ENCODE measurements around the gene SYNGR2.

SYNGR2 gene

GRCh38 chr17:78168242-78168902 lies at the start of gene SYNGR2:
TSS of gene SYNGR2 (plus strand) at chr17:78168581. CDS start at chr17:78168617, 36 bp downstream.
- FAIRE-seq (no peak), DNase-seq (ENCODE audit: insufficient read length, low spot score) (peak; percentile 95)
- TF ChIP-seq CTCF (IDR thresholded peaks at IDR 0.05; ENCODE audit: insufficient read depth, missing control alignments) = no peak

- DNase-seq (ENCODE audit: insufficient read length, low spot score) (no peak), FAIRE-seq (no peak)
- no peak for TF ChIP-seq CTCF (IDR thresholded peaks at IDR 0.05; ENCODE audit: insufficient read depth, missing control alignments)
Measured at GRCh38 chr17:78118801-78119241, 49.6 kb upstream of the SYNGR2 start.

GRCh38 chr17:78120537-78120936 lies 47.8 kb upstream of the SYNGR2 start:
- no peak for TF ChIP-seq CTCF (IDR thresholded peaks at IDR 0.05; ENCODE audit: insufficient read depth, missing control alignments)
- no peak for DNase-seq (ENCODE audit: insufficient read length, low spot score)
- FAIRE-seq = no peak

GRCh38 chr17:78120971-78121800 lies 47.2 kb upstream of the SYNGR2 start:
- DNase-seq (ENCODE audit: insufficient read length, low spot score) (no peak), FAIRE-seq (no peak)
- no peak for TF ChIP-seq CTCF (IDR thresholded peaks at IDR 0.05; ENCODE audit: insufficient read depth, missing control alignments)

GRCh38 chr17:78121801-78122215 lies 46.6 kb upstream of the SYNGR2 start:
- no peak for TF ChIP-seq CTCF (IDR thresholded peaks at IDR 0.05; ENCODE audit: insufficient read depth, missing control alignments)
- DNase-seq (ENCODE audit: insufficient read length, low spot score) (no peak), FAIRE-seq (no peak)

- no peak for FAIRE-seq
- no peak for TF ChIP-seq CTCF (IDR thresholded peaks at IDR 0.05; ENCODE audit: insufficient read depth, missing control alignments)
- DNase-seq (ENCODE audit: insufficient read length, low spot score) = no peak
Measured at GRCh38 chr17:78122216-78122930, 46.0 kb upstream of the SYNGR2 start.

Data from D721Med (cell line).